Thyroid gland (tissue), 4 donors: Measurements from ENCODE around the gene NTF3.

ENCODE experiments used
- CTCF ChIP-seq, 6 experiments: fragments of 200-600 bp in 3 of 6; fragments of 450-650 bp in 3 of 6; sonication (generic) in 3 of 6; IDR thresholded peaks; one replicate each; pipeline ENCODE4 v1.5.1; 2016 to 2019; ENCODE audit warnings: antibody characterized with exemption in 6 of 6, mild to moderate bottlenecking in 2 of 6, inconsistent platforms in 1 of 6, moderate library complexity in 1 of 6
- POLR2A ChIP-seq, 2 donors: fragments of 450-650 bp; IDR thresholded peaks; one replicate each; pipeline ENCODE4 v1.6.1; 2017; ENCODE audit warnings: antibody characterized with exemption in 2 of 2, mild to moderate bottlenecking in 2 of 2, moderate library complexity in 1 of 2

GRCh38 chr12:5417500-5417899 is 14.4 kb upstream of the NTF3 start:
- no peak for TF ChIP-seq CTCF (IDR thresholded peaks at IDR 0.05)
- no peak for TF ChIP-seq POLR2A (IDR thresholded peaks at IDR 0.05)
